NCI-H1436 (cell line): ENCODE results near the gene VWA3B.
"Not testable (repeated sequence)": the region's sequence is repeated elsewhere in the genome, so short reads cannot be mapped to it uniquely, and the experiment has no call there.

Experiments used
- DNase-seq: peaks from one replicate; lab custom pipeline; 2025; lab: John Stamatoyannopoulos, UW

Gene VWA3B

GRCh38 chr2:98088261-98088660 lies 1.3 kb downstream of the VWA3B start:
- no peak for DNase-seq

- DNase-seq = no peak
Measured at GRCh38 chr2:98089941-98090340, 3.0 kb downstream of the VWA3B start.

- DNase-seq = no peak
Measured at GRCh38 chr2:98090951-98091350, 4.0 kb downstream of the VWA3B start.

- DNase-seq = no peak
Measured at GRCh38 chr2:98091738-98092137, 4.8 kb downstream of the VWA3B start.

GRCh38 chr2:98093146-98093545 lies 6.2 kb downstream of the VWA3B start:
- no peak for DNase-seq

GRCh38 chr2:98093611-98094010 lies 6.6 kb downstream of the VWA3B start:
- DNase-seq = no peak

- DNase-seq = no peak
Measured at GRCh38 chr2:98099939-98100743, 13.2 kb downstream of the VWA3B start.

GRCh38 chr2:98102315-98102714 lies 15.3 kb downstream of the VWA3B start:
- DNase-seq = not testable (repeated sequence)

GRCh38 chr2:98102878-98103277 lies 15.9 kb downstream of the VWA3B start:
- no peak for DNase-seq

GRCh38 chr2:98108110-98108509 lies 21.1 kb downstream of the VWA3B start:
- DNase-seq = no peak

GRCh38 chr2:98110741-98111140 lies 23.8 kb downstream of the VWA3B start:
- DNase-seq = no peak

- no peak for DNase-seq
Measured at GRCh38 chr2:98114643-98115330, 27.8 kb downstream of the VWA3B start.

GRCh38 chr2:98118161-98118560 lies 31.2 kb downstream of the VWA3B start:
- DNase-seq = no peak

- DNase-seq = no peak
Measured at GRCh38 chr2:98118852-98119251, 31.9 kb downstream of the VWA3B start.

- DNase-seq = no peak
Measured at GRCh38 chr2:98121149-98121548, 34.2 kb downstream of the VWA3B start.

- no peak for DNase-seq
Measured at GRCh38 chr2:98122524-98122923, 35.6 kb downstream of the VWA3B start.

- DNase-seq = no peak
Measured at GRCh38 chr2:98123286-98123685, 36.3 kb downstream of the VWA3B start.

- DNase-seq = no peak
Measured at GRCh38 chr2:98126061-98126460, 39.1 kb downstream of the VWA3B start.

- no peak for DNase-seq
Measured at GRCh38 chr2:98127229-98127989, 40.4 kb downstream of the VWA3B start.

GRCh38 chr2:98128556-98129109 lies 41.7 kb downstream of the VWA3B start:
- no peak for DNase-seq

- not testable (repeated sequence) for DNase-seq
Measured at GRCh38 chr2:98130073-98130472, 43.1 kb downstream of the VWA3B start.
